COLO829 (cell line): Measurements from ENCODE around the gene LRRC39.
"Not testable (repeated sequence)": the region's sequence is repeated elsewhere in the genome, so short reads cannot be mapped to it uniquely, and the experiment has no call there.

ENCODE experiments used
- DNase-seq: peaks from one replicate; pipeline ENCODE4 v3.0.0; 2012; ENCODE audit warnings: low spot score

The LRRC39 gene

GRCh38 chr1:100178091-100178490 is at the start of gene LRRC39:
TSS of gene LRRC39 (minus strand) at chr1:100178256. CDS start at chr1:100168516, 9,740 bp downstream.
- DNase-seq, result peak; percentile 13

GRCh38 chr1:100222428-100222827 is 44.4 kb upstream of the LRRC39 start:
- DNase-seq, result no peak

GRCh38 chr1:100219883-100220282 is 41.8 kb upstream of the LRRC39 start:
- no peak for DNase-seq

- no peak for DNase-seq
Measured at GRCh38 chr1:100219457-100219856, 41.4 kb upstream of the LRRC39 start.

GRCh38 chr1:100217834-100218233 is 39.8 kb upstream of the LRRC39 start:
- DNase-seq, result no peak

GRCh38 chr1:100215101-100215500 is 37.0 kb upstream of the LRRC39 start:
- DNase-seq, result no peak

GRCh38 chr1:100213141-100213540 is 35.1 kb upstream of the LRRC39 start:
- no peak for DNase-seq

- DNase-seq, result no peak
Measured at GRCh38 chr1:100206301-100206700, 28.2 kb upstream of the LRRC39 start.

GRCh38 chr1:100205593-100205992 is 27.5 kb upstream of the LRRC39 start:
- not testable (repeated sequence) for DNase-seq

- not testable (repeated sequence) for DNase-seq
Measured at GRCh38 chr1:100205103-100205502, 27.0 kb upstream of the LRRC39 start.

- not testable (repeated sequence) for DNase-seq
Measured at GRCh38 chr1:100202703-100203102, 24.6 kb upstream of the LRRC39 start.

GRCh38 chr1:100200060-100200459 is 22.0 kb upstream of the LRRC39 start:
- DNase-seq, result not testable (repeated sequence)

- DNase-seq, result no peak
Measured at GRCh38 chr1:100198596-100198995, 20.5 kb upstream of the LRRC39 start.

- peak; percentile 15 for DNase-seq
Measured at GRCh38 chr1:100188617-100189016, 10.6 kb upstream of the LRRC39 start.

GRCh38 chr1:100187912-100188311 is 9.9 kb upstream of the LRRC39 start:
- DNase-seq, result no peak

- no peak for DNase-seq
Measured at GRCh38 chr1:100184536-100184935, 6.5 kb upstream of the LRRC39 start.

GRCh38 chr1:100183370-100183769 is 5.3 kb upstream of the LRRC39 start:
- DNase-seq, result no peak

- no peak for DNase-seq
Measured at GRCh38 chr1:100177295-100178041, 588 bp downstream of the LRRC39 start.

- no peak for DNase-seq
Measured at GRCh38 chr1:100168051-100168450, 10.0 kb downstream of the LRRC39 start.

- DNase-seq, result no peak
Measured at GRCh38 chr1:100164702-100165101, 13.4 kb downstream of the LRRC39 start.

- DNase-seq, result peak; percentile 57
Measured at GRCh38 chr1:100164216-100164615, 13.8 kb downstream of the LRRC39 start.

- DNase-seq, result no peak
Measured at GRCh38 chr1:100162881-100163280, 15.2 kb downstream of the LRRC39 start.

- DNase-seq, result no peak
Measured at GRCh38 chr1:100152271-100152670, 25.8 kb downstream of the LRRC39 start.

GRCh38 chr1:100151679-100152078 is 26.4 kb downstream of the LRRC39 start:
- DNase-seq, result no peak
